NOMO-1 (cell line): Measurements from ENCODE around the gene CLEC12A.

ENCODE experiments used
- DNase-seq, 2 experiments: peaks; one replicate each; lab custom pipeline; 2025; ENCODE audit not compliant: unreplicated experiment in 2 of 2; lab: John Stamatoyannopoulos, UW

Gene CLEC12A

DNA sequence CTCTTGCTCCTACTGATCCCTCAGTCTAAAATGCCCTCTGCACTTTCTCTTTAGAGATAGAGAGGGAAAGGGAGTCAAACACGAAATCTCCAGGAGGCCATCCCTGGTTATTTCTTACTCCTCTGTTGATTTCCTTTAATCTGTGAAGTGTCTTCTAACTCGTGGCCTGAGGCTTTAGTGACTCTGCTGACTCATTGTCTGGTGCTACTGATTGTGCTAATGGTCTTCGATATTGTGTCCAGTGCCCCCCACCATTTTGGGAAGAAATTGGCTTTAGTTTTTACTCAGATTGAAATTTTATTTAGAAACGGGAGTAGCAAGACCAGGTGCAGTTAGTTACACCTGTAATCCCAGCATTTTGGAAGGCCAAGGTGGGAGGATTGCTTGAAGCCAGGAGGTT is 60.1 kb downstream of the CLEC12A start:
- peak; percentile 21 to 31 for DNase-seq

GRCh38 chr12:10031771-10032175 is 60.6 kb downstream of the CLEC12A start:
- DNase-seq = peak in 1 of 2 experiments; percentile 27

- DNase-seq = peak in 1 of 2 experiments; percentile 22
These were observed 62.8 kb downstream of the CLEC12A start for GRCh38 chr12:10033783-10034545.
